Activated CD8-positive, alpha-beta memory T cell treated with anti-CD3 and anti-CD28 coated beads for 36 hours (primary cell): ENCODE data around the gene ZNF384. TPM values are rescaled to one million over a fixed set of nuclear protein-coding genes. Genes with fewer than 3 reads are reported as not detected.

Source experiments
- total RNA-seq, 2 experiments: library from RNA; stranded (reverse); gene quantifications; one replicate each; pipeline ENCODE4 v1.2.3, GENCODE V29; 2021

Gene ZNF384
- total RNA-seq, 2 experiments from 2014 or later: 59.3 to 59.8 TPM

Other genes starting within 250 kb of the ZNF384 start
- gene CD27, start 244.4 kb downstream of the ZNF384 start, total RNA-seq: 100 to 1,000 TPM; 133 to 134 TPM
- 10 to 100 TPM; 27.8 to 29.1 TPM for gene TAPBPL, start 237.3 kb downstream of the ZNF384 start, total RNA-seq
- gene VAMP1, start 218.7 kb downstream of the ZNF384 start, total RNA-seq: 10 to 100 TPM; 31.9 to 33.4 TPM
- 100 to 1,000 TPM; 313 to 315 TPM for gene MRPL51, start 196.1 kb downstream of the ZNF384 start, total RNA-seq
- gene NCAPD2, start 195.3 kb downstream of the ZNF384 start, total RNA-seq: 100 to 1,000 TPM; 120 to 121 TPM
- gene GAPDH, start 154.9 kb downstream of the ZNF384 start, total RNA-seq: 1,000 to 10,000 TPM; 8,536 to 8,736 TPM
- 10 to 100 TPM; 11.2 to 12.8 TPM for gene IFFO1, start 133.3 kb downstream of the ZNF384 start, total RNA-seq
- 100 to 1,000 TPM; 157 to 160 TPM for gene NOP2, start 121.1 kb downstream of the ZNF384 start, total RNA-seq
- gene CHD4, start 82.0 kb downstream of the ZNF384 start, total RNA-seq: 100 to 1,000 TPM; 276 to 283 TPM
- 1 to 10 TPM; 8.3 to 9.0 TPM for gene LPAR5, start 53.4 kb downstream of the ZNF384 start, total RNA-seq
- under 1 TPM; 0.88 to 0.95 TPM for gene ACRBP, start 41.9 kb downstream of the ZNF384 start, total RNA-seq
- gene ING4, start 26.3 kb downstream of the ZNF384 start, total RNA-seq: 10 to 100 TPM; 10.8 to 13.3 TPM
- gene PIANP, start 11.4 kb upstream of the ZNF384 start, total RNA-seq: under 1 TPM; 0.55 to 0.80 TPM
- 10 to 100 TPM; 43.5 to 46.1 TPM for gene COPS7A, start 34.7 kb upstream of the ZNF384 start, total RNA-seq
- gene MLF2, start 63.8 kb upstream of the ZNF384 start, total RNA-seq: 100 to 1,000 TPM; 144 to 150 TPM
- 10 to 100 TPM; 87.1 to 97.7 TPM for gene PTMS, start 77.0 kb upstream of the ZNF384 start, total RNA-seq
- gene LAG3, start 83.1 kb upstream of the ZNF384 start, total RNA-seq: 100 to 1,000 TPM; 324 to 331 TPM
- gene CD4, start 100.2 kb upstream of the ZNF384 start, total RNA-seq: 1 to 10 TPM; 1.4 to 1.6 TPM
- gene GPR162, start 132.4 kb upstream of the ZNF384 start, total RNA-seq: under 1 TPM; 0.21 to 0.44 TPM
- gene P3H3, start 139.0 kb upstream of the ZNF384 start, total RNA-seq: 1 to 10 TPM; 1.8 TPM
- gene GNB3, start 151.6 kb upstream of the ZNF384 start, total RNA-seq: under 1 TPM; 0.32 to 0.63 TPM
- gene CDCA3, start 161.9 kb upstream of the ZNF384 start, total RNA-seq: 10 to 100 TPM; 50.0 to 53.1 TPM
- 100 to 1,000 TPM; 151 to 152 TPM for gene USP5, start 162.8 kb upstream of the ZNF384 start, total RNA-seq
- gene TPI1, start 178.2 kb upstream of the ZNF384 start, total RNA-seq: 1,000 to 10,000 TPM; 1,928 to 1,984 TPM
- 1 to 10 TPM; 3.3 to 4.6 TPM for gene SPSB2, start 183.9 kb upstream of the ZNF384 start, total RNA-seq
- 1 to 10 TPM; 3.1 to 6.0 TPM for gene LRRC23, start 215.4 kb upstream of the ZNF384 start, total RNA-seq
- 100 to 1,000 TPM; 171 to 175 TPM for gene ENO2, start 225.2 kb upstream of the ZNF384 start, total RNA-seq
- 10 to 100 TPM; 44.1 to 44.3 TPM for gene ATN1, start 238.6 kb upstream of the ZNF384 start, total RNA-seq